Stimulated activated CD4-positive, alpha-beta T cell treated with anti-CD3 and anti-CD28 coated beads, Interleukin-12 subunit alpha, Interleukin-12 subunit beta, amount 100 ng/mL, for 24 hours (primary cell): ENCODE results near the gene TFAP2E.
A peak's percentile ranks its signal among the peaks of the same experiment; 100 is the strongest.

Source experiments
- DNase-seq, 2 experiments: peaks; one replicate each; pipeline ENCODE4 v3.0.0-alpha.2; 2020; ENCODE audit warnings: low read depth in 2 of 2

The TFAP2E gene

DNA sequence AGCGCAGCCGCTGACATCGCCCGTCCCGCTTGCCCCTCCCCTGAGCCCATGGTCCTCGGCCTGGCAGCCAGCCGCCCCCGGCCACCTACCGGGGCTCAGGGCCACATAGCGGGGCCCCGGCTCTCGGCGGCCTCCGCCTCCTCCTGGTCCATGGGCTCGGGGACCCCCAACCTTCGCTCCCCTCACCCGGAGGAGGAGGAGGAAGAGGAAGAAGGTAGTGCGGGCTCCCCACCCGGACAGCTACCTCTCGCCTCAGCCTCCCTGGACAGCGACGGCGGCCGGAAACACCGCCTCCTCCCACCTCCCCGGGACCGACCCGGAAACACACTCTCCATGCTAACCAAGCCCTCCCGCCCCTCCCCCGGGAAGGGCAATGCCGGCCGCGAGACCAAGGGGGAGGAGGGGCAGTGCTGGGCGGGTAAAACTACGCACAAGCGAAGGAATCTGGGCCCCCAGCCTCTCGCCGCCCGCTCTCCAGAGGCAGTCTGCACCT, 15.9 kb upstream of the TFAP2E start, which contains the start of gene KIAA0319L:
Gene KIAA0319L, minus strand, starts transcription at position 286 of the 493 bp plus-strand sequence. CDS start 2,912 bp downstream, outside the sequence.
- peak in 1 of 2 experiments; percentile 69 for DNase-seq

DNA sequence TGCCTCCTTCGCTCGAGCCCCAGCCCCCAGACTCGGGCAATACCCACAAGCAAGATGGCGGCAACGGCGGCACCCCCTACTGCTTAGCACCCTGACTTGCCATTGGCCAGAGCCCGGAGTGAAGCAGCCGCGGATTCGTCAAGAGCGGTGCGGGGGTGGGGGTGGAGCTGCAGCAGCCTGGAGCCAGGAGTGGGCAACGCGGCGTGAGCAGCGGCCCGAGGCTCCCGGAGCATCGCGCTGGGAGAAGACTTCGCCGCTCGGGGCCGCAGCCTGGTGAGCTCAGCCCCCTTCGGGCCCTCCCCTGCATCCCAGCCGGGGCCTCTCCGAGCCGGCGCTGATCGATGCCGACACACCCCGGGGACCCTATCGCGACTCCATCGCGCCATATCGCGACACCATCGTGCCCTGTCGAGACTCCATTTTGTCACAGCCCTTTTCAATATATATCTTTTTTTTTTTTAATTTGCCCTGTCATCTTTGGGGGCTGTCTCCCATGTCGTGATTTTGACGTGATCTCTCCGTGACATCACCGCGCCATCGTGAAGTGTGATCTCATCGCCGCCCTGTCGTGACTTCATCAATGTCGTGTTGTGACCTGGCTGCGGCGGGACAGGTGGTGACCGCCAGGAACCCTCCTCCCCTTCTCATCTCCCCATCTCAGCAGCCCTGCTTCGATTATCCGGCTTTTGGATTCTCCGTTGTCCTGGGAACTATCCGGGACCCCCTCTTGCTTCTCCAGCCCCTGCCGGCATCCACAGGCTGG, 15.3 kb upstream of the TFAP2E start, which contains the start of gene NCDN:
Gene NCDN, plus strand, starts transcription at position 189 of the 763 bp plus-strand sequence. Its CDS starts 392 bp downstream, at position 581.
- DNase-seq, result peak; percentile 96 to 97

- DNase-seq, result no peak
These were observed 14.5 kb upstream of the TFAP2E start for GRCh38 chr1:35558374-35559316.

DNA sequence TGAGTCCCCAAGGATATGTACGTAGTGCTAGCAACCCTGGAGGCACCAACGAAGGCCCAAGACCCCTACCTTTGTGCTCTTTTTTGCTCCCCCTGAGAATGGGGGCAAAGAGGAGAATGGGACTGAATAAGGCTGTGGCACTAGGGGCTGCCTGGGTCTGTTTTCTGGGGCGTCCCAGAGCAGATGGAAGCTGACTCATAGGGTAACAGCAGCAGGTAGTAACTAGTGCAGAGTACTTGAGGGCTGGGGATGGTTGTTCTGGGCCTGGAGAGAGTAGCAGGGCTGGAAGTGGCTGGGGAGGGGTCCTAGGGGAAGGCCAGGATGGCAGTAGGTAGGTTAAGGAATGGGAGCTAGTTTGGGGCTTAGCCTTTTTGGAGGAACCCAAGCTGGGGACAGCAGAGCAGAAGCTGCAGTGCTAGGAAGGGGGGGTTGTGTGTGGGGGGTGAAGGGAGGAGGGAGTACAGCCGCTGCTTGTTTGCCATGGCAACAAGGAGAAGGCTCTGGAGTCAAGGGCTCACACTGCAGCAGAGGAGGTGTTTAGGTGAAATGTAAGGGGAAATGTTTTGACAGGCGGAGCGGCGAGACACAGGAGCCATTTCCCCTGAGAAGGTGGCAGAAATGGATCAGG, 13.7 kb upstream of the TFAP2E start:
- no peak for DNase-seq

DNA sequence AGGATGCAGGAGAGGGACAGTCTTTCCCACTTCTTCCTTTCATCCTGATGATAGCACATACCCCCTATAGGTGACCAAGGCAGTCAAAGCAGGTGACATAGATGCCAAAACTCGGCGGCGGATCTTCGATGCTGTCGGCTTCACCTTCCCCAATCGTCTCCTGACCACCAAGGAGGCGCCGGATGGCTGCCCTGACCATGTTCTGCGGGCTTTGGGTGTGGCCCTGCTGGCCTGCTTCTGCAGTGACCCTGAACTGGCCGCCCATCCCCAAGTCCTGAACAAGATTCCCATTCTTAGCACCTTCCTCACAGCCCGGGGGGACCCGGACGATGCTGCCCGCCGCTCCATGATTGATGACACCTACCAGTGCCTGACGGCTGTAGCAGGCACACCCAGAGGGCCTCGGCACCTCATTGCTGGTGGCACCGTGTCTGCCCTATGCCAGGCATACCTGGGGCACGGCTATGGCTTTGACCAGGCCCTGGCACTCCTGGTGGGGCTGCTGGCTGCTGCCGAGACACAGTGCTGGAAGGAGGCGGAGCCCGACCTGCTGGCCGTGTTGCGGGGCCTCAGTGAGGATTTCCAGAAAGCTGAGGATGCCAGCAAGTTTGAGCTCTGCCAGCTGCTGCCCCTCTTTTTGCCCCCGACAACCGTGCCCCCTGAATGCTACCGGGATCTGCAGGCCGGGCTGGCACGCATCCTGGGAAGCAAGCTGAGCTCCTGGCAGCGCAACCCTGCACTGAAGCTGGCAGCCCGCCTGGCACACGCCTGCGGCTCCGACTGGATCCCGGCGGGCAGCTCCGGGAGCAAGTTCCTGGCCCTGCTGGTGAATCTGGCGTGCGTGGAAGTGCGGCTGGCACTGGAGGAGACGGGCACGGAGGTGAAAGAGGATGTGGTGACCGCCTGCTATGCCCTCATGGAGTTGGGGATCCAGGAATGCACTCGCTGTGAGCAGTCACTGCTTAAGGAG, 12.6 kb upstream of the TFAP2E start:
- no peak for DNase-seq

GRCh38 chr1:35561297-35561971, 11.7 kb upstream of the TFAP2E start:
- DNase-seq, result no peak

DNA sequence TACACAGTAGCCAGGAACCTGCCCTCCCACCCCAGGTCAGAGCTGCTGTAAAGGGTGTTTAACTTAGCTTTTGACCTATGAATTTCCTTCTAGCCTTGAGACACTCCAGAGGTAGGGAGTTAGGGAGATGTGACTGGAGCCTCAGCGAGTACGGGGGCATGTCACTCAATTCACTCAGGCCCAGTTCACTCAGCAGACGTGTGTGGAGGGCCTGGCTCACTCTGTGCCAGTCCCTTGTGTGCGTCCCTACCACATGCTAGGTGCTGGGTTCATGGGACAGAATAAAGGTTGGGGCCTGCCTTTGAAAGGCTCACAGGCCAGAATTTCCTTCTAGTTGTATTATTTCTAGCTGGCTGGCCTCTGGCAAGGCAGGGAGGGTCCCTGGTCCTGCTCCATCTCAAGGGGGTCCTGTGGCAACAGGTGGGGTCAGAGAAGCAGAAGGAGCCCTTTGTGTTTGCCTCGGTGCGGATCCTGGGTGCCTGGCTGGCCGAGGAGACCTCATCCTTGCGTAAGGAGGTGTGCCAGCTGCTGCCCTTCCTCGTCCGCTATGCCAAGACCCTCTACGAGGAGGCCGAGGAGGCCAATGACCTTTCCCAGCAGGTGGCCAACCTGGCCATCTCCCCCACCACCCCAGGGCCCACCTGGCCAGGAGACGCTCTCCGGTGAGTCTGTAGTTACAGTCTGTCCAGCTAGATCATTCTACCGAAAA, 11.0 kb upstream of the TFAP2E start:
- no peak for DNase-seq

- no peak for DNase-seq
These were observed 9.9 kb upstream of the TFAP2E start for GRCh38 chr1:35563166-35563565.

DNA sequence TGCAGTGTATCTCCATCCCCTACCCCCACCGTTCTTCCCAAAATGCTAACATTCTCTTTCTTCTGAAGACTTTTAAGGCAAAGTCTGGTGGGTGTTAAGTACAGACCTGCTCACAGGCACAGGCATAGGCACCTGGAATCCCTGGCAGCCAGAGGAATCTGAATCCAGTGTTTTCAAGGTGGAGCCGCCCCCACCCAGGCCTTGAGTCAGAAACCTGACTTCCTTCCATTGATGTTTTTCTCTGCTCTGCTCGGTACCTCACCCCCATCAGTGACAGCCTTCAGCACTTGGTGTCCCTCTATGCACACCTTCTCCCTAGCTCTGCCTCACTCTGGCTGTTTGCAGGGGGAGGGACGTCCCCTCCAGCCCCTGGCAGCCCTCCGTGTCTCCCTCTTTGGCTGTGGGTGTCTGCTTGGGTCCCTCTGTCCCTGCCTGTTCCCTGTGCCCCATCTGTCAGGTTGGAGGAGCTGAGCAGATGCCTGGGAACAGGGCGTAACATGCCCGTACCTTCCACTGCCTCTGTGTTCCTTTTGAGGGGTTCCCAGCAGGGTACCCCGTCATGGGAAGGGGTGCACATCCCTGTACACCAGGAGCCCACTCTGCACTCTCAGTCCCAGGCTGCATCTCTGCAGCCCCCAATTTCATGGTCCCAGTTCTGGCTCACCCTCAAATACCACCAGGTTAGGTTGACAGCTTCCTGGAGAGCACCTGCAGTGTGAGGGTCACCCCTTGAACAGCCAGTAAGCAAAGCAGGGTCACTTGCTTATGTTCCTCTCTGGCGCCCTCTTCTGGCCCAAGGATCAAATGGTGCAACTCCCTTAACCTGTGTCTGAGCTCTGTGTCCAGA, 8.9 kb upstream of the TFAP2E start:
- peak; percentile 56 to 80 for DNase-seq

- no peak for DNase-seq
These were observed 8.0 kb upstream of the TFAP2E start for GRCh38 chr1:35564884-35565741.

DNA sequence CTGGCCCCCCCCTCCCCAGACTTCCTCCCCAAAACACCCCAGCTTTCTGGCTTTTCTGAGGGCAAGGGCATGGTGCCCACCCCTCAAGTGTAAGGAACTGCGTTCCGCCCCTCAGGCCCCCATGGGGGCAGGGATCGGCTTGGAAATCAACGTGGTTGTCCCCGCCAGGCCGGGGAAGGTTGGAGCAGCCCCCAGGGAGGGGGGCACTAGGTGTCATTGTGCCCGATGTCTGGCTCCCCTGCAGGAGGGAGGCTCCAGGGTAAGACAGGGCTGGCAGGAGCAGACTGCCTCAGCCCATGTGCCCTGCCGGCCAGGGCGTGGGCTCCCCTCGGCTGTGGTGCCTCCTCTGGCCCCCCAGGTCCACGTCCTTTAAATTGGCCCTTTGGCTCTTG, 7.4 kb upstream of the TFAP2E start:
- DNase-seq, result no peak

DNA sequence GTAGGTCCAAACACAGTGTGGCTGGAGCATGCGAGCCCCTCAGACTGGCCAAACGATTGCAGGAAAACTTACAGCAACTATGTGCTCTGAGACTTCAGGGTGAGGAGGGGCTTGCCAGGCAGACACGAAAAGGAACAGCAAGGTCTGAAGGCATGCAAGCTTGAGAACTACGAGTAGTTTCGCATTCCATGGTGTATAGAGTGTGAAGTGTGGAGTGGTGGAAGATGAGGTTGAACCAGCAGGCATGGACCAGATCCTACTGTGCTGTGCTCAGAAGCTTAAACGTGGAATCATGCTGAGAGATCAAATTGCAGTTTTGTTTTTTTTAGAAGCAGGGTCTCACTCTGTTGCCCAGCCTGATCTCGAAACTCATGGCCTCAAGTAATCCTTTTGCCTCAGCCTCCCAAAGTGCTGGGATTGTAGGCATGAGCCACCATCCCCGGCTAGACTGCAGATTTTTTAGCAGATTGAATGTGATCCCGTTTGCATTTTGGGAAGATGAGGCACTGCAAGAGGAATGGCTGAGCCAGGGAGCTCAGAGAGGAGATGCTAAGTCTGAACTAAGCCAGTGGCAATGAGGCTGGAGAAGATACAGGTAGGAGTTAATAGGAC, 5.1 kb upstream of the TFAP2E start:
- DNase-seq, result no peak

DNA sequence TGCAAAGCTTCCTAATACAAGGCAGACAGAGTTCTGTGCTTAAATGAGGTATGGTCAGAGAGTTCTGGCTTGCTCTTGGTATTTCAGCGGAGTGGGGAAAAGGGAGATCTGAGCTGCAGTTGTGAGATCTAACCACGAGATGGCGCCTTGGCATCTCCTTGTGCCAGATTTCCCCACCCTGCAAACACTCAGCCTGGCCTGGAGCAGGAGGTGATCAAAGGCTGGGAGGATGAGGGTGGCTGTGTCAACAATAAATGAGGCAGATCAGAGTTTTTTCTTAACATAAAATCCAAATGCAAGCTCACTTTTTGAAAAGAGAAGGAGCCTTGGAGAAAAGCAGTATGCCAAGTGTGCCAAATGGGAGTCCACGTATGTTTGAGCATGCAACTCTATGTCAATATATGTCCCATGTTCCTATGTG, 4.1 kb upstream of the TFAP2E start:
- DNase-seq, result peak; percentile 33 to 62

- no peak for DNase-seq
These were observed 3.2 kb upstream of the TFAP2E start for GRCh38 chr1:35569936-35570335.

DNA sequence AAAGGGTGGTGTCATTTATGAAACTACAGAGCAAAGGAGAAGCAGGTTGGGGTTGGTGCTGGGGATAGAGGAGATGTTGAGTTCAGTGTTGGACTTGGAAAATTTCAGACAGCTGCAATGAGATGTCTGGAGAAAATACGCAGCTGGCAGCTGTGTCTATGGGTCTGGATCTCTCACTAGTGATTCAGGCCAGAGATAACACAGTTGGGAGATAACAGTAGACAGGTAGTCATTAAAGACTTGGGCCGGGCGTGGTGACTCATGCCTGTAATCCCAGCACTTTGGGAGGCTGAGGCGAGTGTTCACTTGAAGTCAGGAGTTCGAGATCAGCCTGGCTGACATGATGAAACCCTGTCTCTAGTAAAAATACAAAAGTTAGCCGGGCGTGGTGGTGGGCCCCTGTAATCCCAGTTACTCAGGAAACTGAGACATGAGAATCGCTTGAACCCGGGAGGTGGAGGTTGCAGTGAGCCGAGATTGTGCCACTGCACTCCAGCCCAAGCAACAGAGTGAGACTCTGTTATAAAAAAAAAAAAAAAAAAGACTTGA, 2.5 kb upstream of the TFAP2E start:
- DNase-seq, result no peak

- no peak for DNase-seq
These were observed 1.9 kb upstream of the TFAP2E start for GRCh38 chr1:35571263-35571662.

DNA sequence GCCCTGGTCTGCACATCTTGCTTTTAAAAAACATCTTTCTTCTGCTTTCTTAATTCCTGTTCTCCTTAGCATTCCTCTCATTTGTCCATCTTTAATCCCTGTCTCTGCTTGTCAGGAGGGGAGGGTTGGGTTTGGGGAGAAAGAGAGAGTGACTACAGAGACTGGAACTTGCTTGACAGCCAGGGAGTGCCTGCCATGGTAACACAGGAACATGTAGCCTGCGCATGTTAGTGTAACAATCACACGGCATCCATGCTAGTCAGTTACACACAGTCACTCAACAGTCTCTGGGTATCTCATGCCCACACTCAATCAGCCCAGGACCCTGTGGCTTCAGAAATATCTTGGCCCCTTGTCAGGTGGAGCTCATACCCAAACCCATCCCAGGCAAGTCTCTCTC, 818 bp upstream of the TFAP2E start:
- DNase-seq, result no peak
